Tibial nerve (tissue), 4 donors: Measurements from ENCODE around the gene YIF1A.

Experiments used
- CTCF ChIP-seq, 5 experiments: fragments of 200-600 bp in 3 of 5; fragments of 450-650 bp in 2 of 5; sonication (generic) in 3 of 5; IDR thresholded peaks; one replicate each; pipeline ENCODE4 v1.5.1; 2016 to 2019; ENCODE audit warnings: antibody characterized with exemption in 5 of 5, mild to moderate bottlenecking in 3 of 5, moderate library complexity in 2 of 5
- EP300 ChIP-seq, 2 donors: sonication (generic); formaldehyde crosslinking; IDR thresholded peaks; one replicate each; pipeline ENCODE4 v1.6.1; 2017; ENCODE audit warnings: antibody characterized with exemption in 2 of 2, mild to moderate bottlenecking in 1 of 2
- POLR2A ChIP-seq, 2 donors: fragments of 450-650 bp; IDR thresholded peaks; one replicate each; pipeline ENCODE4 v1.6.1; 2017; ENCODE audit warnings: antibody characterized with exemption in 2 of 2, mild to moderate bottlenecking in 2 of 2, moderate library complexity in 2 of 2

GRCh38 chr11:66287211-66287888, 1.6 kb downstream of the YIF1A start:
- TF ChIP-seq CTCF (IDR thresholded peaks at IDR 0.05): no peak
- no peak for TF ChIP-seq POLR2A (IDR thresholded peaks at IDR 0.05)
- no peak for TF ChIP-seq EP300 (IDR thresholded peaks at IDR 0.05)
